HG03432 (cell line): ENCODE measurements around the gene INSR.
A peak's percentile ranks its signal among the peaks of the same experiment; 100 is the strongest.

ENCODE experiments used
- ATAC-seq: cut with Tn5 transposase; IDR thresholded peaks from one replicate; pipeline ENCODE4 v1.9.1; 2021; ENCODE audit warnings: mild to moderate bottlenecking, moderate library complexity; ENCODE audit not compliant: unreplicated experiment

Gene INSR

DNA sequence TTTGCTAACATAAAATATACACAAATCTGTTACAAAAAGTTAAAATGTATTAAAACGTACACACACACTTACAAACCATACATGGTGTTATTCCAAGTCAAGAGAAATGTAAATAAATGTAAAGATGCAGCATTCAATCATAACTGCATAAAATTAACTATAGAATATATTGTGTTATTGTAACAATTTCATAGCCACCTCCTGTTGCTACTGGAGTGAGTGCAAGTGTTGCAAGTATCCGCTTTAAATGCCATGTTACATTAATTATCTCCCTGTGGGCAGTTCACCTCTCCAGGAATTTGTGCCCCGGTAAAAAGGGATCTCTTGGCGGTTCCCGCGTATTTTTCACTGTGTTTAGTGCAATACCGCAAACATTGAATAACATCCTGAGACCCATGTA, 3.5 kb upstream of the INSR start:
- no peak for ATAC-seq

DNA sequence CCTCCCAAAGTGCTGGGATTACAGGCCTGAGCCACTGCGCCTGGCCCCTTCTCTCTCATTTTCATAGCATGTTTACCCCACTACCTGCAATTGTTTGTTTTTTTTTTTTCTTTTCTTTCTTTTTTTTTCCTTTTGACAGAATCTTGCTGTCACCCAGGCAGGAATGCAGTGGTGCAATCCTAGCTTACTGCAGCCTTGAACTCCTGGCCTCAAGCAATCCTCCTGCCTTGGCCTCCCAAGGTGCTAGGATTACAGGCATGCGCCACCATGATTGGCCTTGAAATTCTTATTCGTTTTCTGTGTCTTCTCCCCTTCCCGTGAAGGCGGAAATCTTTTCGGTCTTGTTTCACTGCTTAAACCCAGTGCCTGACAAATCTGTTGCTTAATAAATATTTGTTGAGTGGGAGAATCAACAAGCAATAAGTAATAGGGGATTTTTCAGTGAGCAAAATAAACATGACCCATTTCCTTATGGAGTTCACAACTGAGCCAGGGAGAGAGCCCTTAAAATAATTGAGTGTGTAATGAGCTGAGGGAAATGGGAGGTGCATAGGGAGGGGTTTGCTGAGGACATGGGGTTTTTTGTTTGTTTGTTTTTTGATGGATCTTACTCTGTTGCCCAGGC, 1.8 kb upstream of the INSR start:
- ATAC-seq = no peak

DNA sequence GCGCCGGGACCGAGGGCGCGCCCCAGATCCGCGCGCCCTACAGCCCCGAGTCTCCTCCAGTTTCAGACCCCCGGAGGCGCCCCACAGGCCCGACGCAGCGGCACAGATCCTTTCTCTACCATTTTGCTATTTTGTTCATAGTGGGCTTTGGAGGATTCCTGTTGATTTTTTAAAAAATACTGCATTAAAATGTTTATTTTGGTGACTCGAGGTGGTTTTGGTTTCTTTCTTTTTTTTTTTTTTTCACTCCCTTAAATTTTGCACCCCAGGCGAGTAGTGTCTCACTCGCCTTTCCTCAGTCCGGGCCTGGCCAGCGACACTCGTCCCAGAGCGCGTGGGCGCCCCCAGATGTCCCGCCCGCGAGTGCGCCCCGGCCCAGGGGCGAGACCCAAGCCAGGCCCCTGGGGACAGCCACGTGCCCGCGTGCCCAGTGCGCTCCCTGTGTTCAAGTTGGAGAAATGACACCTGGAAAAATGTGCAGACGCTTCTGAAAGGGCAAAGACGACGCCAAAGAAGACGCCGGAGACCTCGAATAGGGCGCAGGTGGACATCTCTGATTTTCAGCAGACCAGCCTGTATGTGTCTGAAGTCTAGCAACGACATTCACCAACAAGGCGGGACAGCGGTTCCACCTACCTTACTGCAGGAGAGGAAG, 471 bp upstream of the INSR start:
- ATAC-seq = peak; percentile 50

DNA sequence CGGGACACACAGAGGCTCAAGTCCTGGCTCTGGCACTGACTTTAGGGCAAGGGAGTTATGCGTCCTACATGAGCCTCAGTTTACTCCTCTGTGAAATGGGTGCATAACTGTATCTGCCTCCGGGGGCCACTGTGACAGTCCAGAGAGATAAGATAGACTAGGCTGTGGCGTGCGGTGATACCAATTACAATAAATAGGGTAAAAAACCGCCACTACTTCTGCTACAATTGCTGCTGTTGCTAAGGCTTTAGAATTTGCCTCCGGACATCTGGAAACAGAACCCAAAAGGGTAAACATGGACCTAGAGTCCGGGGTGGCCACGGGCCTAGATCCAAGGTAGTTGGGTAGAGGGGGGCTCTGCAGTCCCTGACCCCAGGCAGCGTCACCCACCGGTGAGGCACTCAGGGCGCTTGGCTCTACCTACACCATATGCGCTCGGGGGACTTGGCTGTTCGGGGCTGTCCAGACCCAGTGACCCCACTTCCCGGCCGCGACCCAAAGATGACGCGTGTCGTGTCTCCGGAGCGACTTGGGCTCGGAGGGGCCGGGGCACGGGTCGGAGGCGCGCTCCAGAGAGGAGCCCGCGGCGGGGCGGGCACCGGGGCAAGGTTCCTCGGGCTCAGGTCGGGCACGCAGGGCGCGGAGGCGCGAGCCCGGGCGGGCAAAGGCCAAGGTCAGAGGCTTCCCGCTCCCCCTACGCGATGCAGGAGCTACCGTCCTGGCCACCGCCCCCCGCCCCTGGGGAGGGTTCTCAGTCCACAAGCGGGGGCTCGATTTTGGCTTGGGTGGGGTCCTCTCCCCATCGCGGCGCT, 1.1 kb downstream of the INSR start:
- ATAC-seq = peak; percentile 23

DNA sequence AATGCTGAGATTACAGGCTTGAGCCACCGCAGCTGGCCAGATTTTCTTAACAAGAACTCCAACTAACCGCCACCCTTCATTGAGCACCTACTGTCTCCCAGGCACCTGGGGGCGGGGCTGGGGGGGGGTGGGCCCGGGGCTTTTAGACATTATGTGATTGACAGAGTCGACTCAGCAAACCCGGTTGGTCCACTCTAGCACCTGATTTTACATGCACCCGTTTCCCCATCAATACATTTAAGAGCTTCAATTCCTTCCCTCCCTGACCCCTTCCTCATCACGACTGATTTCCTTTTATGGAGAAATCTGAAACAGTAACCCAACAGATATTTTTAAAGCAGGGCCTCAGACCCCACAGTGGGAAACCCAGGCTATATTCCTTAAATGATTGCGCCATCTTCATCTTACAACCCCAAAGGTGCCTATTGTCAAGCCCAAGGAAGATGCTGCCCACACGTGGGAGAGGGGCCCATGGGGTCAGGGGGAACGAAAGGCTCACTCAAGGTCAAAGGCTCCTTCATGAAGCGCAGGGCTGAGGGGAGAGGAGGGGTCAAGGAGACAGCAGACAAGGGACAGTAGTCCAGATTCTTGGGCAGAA, 1.8 kb downstream of the INSR start:
- no peak for ATAC-seq

DNA sequence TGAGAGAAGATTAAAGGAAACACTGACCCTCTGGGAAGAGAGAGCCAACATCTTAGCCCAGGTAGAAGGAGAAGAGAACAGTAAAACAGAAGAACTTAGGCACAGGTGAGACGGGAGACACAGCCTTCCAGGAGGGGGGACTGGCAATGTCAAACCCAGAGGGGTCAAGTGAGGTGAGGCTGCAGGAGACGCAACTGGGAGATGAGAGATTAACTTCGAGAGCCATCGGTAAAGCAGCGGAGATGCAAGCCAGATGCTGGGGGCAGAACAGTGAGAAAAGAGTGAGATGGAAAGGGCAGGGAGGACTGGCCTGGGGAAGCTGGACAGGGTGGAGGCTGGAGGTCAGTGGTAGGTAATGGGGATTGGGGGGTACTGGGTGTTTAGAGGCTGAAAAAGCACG, 5.2 kb downstream of the INSR start:
- no peak for ATAC-seq

DNA sequence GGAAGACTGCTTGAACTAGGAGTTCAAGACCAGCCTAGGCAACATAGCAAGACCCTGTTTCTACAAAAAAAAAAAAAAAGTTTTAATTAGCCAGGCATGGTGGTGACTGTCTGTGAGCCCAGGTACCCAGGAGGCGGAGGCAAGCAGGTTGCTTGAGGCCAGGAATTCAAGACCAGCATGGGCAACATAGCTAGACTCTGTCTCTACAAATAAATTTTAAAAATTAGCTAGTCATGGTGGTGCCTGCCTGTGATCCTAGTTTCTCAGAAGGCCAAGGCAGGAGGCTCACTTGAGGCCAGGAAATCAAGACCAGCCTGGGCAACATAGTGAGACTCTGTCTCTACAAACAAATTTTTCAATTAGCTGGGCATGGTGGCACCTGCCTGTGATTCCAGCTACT, 6.1 kb downstream of the INSR start:
- no peak for ATAC-seq

DNA sequence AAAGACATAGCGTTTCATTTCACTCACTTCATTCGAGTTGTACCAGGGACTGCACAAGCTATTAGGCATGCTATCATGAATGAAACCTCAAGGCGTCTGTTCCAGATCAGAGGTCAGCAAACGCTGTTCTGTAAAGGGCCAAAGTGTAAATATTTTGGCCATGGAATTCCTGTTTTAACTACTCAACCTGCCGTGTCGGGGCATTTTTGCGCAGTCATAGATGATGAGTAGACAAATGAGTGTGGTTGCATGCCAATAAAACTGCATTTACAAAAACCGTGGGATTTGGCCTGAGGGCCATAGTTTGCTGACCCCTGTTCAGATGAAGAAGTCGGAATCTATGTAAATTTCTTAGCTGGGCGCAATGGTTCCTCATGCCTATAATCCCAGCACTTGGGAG, 6.5 kb downstream of the INSR start:
- ATAC-seq = no peak

DNA sequence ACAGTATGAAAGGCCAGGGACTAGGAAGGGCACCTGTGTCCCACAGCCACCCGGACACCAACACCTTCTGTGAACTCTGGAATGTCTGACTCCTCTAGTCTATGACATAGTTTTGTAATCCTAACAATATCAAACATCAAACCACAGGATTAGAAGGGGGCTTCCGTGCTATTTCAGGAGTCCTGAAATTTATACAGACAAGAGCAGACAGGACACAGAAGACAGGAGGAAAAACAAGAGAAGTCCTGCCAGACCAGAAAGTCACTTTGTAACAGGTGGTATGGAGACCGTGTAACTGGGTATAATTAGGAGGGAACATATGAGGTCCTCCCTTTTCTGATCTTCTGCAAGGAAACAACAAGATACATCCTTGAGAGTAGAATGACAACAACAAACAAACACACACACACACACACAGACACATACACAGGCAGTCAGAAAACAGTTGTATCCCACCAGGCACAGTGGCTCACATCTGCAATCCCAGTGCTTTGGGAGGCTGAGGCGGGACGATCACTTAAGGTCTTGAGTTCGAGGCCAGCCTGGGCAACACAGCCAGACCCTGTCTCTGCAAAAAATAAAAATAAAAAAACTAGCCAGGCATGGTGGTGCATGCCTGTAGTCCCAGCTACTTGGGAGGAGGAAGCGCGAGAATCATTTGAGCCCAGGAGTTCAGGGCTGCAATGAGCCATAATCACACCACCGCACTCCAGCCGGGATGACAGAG, 13.1 kb downstream of the INSR start:
- ATAC-seq = no peak

DNA sequence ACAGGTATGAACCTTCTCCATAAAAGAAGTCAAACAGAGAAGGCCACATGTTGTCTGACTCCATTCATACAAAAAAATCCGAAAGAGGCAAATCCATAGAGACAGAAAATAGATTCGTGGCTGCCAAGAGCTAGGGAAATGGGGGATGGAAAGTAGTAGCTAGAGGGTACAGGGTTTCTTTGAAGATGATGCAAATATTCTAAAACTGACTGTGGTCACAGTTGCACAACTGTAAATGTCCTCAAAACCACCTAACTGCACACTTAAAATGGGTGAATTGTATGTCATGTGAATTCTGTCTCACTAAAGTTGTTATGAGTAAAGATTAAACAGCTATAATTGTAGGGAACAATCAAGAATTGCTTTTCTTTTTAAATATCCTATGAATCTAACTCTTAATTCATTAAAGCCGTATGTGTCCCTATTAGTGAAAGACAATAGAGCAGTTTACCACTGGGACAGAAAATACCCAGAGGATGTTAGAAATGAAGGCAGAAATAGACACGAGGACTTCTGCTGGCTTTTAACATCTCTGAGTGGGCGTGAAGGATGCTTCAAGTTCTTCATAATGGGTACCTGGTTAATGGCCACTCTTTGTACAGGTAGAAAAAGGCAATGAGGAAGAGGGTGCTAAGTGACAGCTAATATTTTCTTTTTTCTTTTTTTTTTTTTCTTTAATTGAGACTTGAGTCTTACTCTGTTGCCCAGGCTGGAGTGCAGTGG, 21.2 kb downstream of the INSR start:
- peak; percentile 65 for ATAC-seq

DNA sequence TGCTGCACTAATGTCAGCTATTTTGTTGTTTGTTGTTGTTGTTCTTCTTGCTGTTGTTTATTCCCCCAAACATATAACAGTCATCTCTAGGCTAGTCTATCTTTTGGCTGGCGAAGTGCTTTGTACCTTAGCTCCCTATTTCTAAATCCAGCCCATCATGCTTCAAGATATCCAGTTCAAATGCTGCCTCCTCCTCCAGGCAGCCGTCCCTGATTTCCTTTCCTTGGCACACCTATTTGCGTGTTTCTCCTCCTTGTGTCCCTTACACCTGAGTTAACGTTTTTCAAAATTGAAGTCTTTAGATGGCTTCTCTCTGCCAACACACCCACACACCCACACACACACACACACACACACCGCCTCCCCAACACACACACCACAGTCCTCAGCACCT, 25.5 kb downstream of the INSR start:
- ATAC-seq = no peak

DNA sequence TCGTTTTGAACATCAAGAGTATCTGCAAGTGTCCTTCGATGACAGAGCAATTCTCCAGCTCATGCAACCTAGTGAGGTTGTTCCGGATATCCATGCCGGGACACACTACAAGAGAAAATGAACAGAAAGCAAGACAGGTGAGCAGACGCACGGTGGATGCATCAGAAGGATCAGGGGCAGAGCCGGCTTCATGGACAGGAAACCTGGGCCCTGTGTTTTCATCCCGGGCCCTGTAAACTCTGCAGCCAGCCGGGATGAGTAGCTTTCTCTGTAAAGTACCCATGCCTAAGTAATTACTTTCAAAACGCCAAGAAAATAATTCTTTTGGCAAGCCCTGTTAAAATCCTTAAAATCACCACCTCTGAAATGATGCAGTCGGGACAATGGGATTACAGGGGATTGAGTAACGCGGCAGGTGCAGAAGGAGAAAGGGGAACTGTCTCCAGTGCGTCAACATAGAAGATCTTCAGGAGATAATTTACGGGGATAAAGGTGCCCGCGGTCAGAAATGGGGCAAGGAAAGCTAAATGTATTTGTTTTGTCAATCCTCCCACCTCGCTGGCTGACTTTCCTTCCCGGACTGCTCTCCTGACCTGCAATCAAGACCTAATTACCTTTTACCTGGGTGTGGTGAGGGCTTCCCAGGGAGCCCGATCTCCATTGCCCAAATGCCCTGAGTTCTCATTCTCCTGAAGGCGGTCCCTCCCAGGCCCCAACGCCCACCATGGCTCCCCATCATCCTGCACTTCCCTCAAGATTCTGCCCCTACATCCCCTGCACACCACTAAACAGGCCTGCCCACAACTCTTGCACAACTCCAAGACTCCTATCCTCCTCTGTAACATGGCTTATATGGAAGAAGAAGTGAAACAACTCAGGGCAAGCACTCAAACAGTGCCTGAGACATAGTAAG, 26.2 kb downstream of the INSR start:
- no peak for ATAC-seq

DNA sequence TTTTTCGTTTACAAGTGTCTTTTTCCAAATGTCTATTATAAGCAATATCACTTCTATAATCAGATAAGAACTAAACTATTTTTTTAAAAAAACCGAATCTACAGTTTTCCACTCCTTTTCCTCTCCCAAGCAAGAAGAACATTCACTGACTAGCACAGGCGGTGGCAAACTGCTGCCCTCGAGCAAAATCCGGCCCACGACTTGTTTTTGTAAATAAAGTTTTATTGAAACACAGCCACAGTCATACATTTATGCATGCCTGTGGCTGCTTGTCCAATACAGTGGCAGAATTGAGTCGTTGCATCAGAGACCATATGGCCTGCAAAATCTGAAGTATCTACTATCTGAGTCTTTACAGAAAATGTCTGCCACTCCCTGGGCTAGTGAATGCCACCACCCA, 27.4 kb downstream of the INSR start:
- ATAC-seq = no peak

DNA sequence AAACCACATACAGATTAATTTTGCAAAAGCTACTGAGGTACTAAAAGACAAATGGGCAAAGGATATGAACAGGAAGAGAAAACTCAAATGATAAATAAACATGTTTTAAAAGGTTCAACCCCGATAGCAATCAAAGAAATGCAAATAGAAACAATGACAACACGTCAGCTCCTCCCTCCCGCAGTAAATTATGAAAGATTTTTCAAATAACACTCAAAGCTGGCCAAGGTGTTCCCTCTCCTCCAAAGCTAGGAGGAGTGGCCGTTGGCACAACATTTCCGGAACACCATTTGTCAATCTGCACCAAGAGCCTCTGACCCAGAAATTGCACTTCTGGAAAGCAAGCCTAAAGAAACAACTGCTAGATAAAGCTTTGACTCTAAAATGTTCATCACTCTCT, 28.3 kb downstream of the INSR start:
- no peak for ATAC-seq

DNA sequence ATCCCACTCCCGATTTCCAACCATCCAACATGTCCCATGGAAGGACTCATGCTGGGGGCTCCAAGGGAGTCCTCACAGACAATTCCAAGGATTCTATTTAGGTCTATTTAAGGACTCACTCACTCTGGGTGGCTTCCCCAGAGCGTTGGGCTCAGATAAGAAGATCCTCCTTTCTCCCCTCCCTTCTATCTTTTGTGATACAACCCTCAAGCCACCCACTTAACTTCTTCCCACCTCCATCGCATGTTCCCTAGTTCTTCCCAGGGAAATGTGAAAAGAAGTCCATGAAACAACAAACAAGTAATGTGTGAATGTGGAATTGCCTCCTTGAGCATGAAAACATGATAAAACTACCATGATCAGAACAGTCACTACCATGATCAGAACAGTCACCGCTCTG, 29.4 kb downstream of the INSR start:
- ATAC-seq = no peak

DNA sequence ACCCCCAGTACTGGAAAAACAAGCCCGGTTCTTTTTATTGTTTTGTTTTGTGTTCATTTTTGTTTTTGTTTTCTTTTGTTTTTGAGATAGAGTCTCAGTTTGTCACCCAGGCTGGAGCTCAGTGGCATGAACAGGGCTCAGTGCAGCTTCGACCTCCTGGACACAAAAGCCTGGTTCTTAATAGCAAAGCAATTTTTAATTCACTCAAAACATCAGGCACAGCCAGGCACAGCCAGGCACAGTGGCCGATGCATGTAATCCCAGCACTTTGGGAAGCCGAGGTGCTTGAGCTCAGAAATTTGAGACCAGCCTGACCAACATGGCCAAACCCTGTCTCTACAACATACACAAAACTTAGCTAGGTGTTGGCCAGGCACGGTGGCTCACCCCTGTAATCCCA, 30.7 kb downstream of the INSR start:
- ATAC-seq = no peak

DNA sequence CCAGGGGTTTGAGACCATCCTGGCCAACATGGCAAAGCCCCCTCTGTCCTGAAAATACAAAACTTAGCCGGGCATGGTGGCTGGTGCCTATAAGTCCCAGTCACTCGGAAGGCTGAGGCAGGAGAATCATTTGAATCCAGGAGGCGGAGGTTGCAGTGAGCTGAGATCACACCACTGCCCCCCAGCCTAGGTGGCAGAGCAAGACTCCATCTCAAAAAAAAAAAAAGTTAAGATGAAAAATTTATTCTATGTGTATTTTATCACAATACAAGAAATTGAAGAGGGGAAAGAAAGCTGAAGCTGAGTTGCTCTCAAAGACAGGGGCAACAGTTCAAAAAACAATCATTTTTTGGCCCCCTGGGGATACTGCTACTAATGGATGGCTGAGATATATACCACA, 31.1 kb downstream of the INSR start:
- ATAC-seq = no peak

DNA sequence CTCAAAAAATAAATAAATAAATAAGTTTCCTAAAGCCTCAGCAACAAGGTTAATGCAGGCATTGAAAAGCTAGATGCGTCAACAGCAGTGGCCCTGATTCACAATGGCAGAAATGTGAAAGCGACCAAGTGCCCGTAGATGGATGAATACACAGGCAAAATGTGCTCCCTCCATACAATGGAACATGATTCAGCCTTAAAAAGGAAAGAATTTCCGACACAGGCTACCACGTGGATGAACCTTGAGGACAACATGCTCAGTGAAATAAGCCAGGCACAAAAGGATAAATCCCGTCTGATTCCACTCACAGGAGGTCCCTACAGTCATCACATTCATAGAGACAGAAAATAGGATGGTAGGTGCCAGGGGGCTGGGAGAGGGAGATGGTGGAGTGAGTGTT, 31.7 kb downstream of the INSR start:
- ATAC-seq = no peak

DNA sequence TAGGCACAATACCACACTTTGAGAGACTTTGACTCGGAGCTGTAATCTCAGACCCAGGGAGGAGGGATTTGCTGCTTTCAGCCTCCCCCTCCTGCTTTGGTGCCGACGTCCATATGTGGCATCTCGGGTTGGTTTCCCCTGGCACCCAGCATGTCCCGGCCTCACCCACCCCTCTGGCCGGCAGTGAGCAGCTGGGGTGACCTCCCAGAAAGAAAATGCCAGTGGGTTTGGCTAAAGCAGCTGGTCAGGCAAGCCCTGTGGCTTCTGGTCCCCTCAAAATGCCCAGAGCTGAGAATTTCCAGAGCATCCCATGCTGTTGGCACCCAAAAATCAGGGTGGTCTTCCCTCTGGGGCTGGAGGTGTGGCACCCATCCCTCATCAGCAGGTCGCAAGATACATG, 34.1 kb downstream of the INSR start:
- no peak for ATAC-seq
